ENCODE results near the gene MED12L.

DNA sequence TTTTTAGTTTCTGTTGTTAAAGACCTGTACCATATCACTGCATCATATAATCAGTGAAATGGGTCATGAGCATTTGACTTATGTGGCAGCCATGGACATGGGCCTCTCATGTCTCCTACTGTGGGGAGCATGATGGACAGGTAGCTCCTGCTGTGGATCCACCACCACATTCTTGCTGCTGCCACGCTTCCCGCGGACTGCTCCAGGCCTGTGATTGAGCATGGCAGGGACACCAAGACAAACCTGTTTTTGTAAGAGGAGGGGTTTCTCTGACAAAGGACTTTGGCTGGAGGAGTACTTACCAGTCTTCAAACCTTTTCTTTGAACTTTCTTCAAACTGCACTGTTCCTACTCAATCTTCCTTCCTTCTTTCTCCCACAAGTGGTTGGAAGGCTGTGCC, 210.8 kb downstream of the MED12L start:
- TF ChIP-seq ZNF274 (IDR thresholded peaks at IDR 0.05; ENCODE audit: insufficient read depth, insufficient read length) (no peak), CTCF (IDR thresholded peaks at IDR 0.05 in 2 of 3, conservative IDR thresholded peaks at IDR 0.05 in 1 of 3; ENCODE audit: control insufficient read depth in 2 of 3, extremely low read depth in 1 of 3, insufficient read depth in 1 of 3, low read depth in 3 of 3, low read length in 3 of 3) (no peak), NFXL1 (IDR thresholded peaks at IDR 0.05; ENCODE audit: borderline replicate concordance) (no peak), CREB1 (IDR thresholded peaks at IDR 0.05; ENCODE audit: low read depth) (no peak), CBX5 (IDR thresholded peaks at IDR 0.05; ENCODE audit: low read depth) (no peak)

Data from GM12878 (cell line).